ENCODE measurements around the gene PSME3IP1. TPM values are rescaled to one million over a fixed set of nuclear protein-coding genes. Genes with fewer than 3 reads are reported as not detected.

Gene PSME3IP1
- total RNA-seq, 3 donors from 2014 or later: 76.7 to 81.0 (median 80.1) TPM

- peaks cover 12% of the 10 kb centered on the region for H3K36me3 Mint-ChIP-seq (ENCODE audit: insufficient read depth)
- ATAC-seq (no peak), DNase-seq (no peak)
- peaks cover 22% of the 10 kb centered on the region for H3K4me1 Mint-ChIP-seq (ENCODE audit: low read depth)
- no peaks in the 10 kb centered on the region for H3K9me3 Mint-ChIP-seq
- no peak overlapping the region for H3K4me3 Mint-ChIP-seq
- no peaks in the 10 kb centered on the region for H3K27me3 Mint-ChIP-seq (ENCODE audit: low read depth)
Observed at GRCh38 chr16:57148481-57148880, 37.4 kb downstream of the PSME3IP1 start.

- Mint-ChIP-seq H3K4me3 (no peak overlapping the region), H3K27me3 (ENCODE audit: low read depth) (no peaks in the 10 kb centered on the region), H3K9me3 (no peaks in the 10 kb centered on the region), H3K4me1 (ENCODE audit: low read depth) (peaks cover 30% of the 10 kb centered on the region), H3K36me3 (ENCODE audit: insufficient read depth) (peaks cover 6% of the 10 kb centered on the region)
- no peak for DNase-seq
- ATAC-seq: no peak
Observed at GRCh38 chr16:57147381-57148221, 38.2 kb downstream of the PSME3IP1 start.

- Mint-ChIP-seq H3K27me3 (ENCODE audit: low read depth) (no peaks in the 10 kb centered on the region), H3K36me3 (ENCODE audit: insufficient read depth) (no peaks in the 10 kb centered on the region), H3K4me1 (ENCODE audit: low read depth) (peaks cover 30% of the 10 kb centered on the region), H3K4me3 (no peak overlapping the region), H3K9me3 (no peaks in the 10 kb centered on the region)
- ATAC-seq (no peak), DNase-seq (no peak)
Observed at GRCh38 chr16:57146735-57147134, 39.1 kb downstream of the PSME3IP1 start.

- DNase-seq: no peak
- ATAC-seq: no peak
- no peaks in the 10 kb centered on the region for H3K9me3 Mint-ChIP-seq
- peaks cover 34% of the 10 kb centered on the region for H3K4me1 Mint-ChIP-seq (ENCODE audit: low read depth)
- H3K4me3 Mint-ChIP-seq: no peak overlapping the region
- H3K27me3 Mint-ChIP-seq (ENCODE audit: low read depth): no peaks in the 10 kb centered on the region
- H3K36me3 Mint-ChIP-seq (ENCODE audit: insufficient read depth): no peaks in the 10 kb centered on the region
Observed at GRCh38 chr16:57146040-57146647, 39.7 kb downstream of the PSME3IP1 start.

GRCh38 chr16:57145046-57146021, 40.5 kb downstream of the PSME3IP1 start:
- Mint-ChIP-seq H3K9me3 (no peaks in the 10 kb centered on the region), H3K36me3 (ENCODE audit: insufficient read depth) (no peaks in the 10 kb centered on the region), H3K27me3 (ENCODE audit: low read depth) (no peaks in the 10 kb centered on the region), H3K4me3 (no peak overlapping the region), H3K4me1 (ENCODE audit: low read depth) (peaks cover 40% of the 10 kb centered on the region)
- no peak for DNase-seq
- ATAC-seq: no peak

- H3K4me1 Mint-ChIP-seq (ENCODE audit: low read depth): peaks cover 49% of the 10 kb centered on the region
- H3K27me3 Mint-ChIP-seq (ENCODE audit: low read depth): no peaks in the 10 kb centered on the region
- H3K4me3 Mint-ChIP-seq: no peak overlapping the region
- H3K9me3 Mint-ChIP-seq: no peaks in the 10 kb centered on the region
- ATAC-seq: no peak
- no peaks in the 10 kb centered on the region for H3K36me3 Mint-ChIP-seq (ENCODE audit: insufficient read depth)
- DNase-seq: no peak
Observed at GRCh38 chr16:57144027-57144426, 41.8 kb downstream of the PSME3IP1 start.

- Mint-ChIP-seq H3K4me3 (no peak overlapping the region), H3K4me1 (ENCODE audit: low read depth) (peaks cover 55% of the 10 kb centered on the region), H3K36me3 (ENCODE audit: insufficient read depth) (no peaks in the 10 kb centered on the region), H3K9me3 (no peaks in the 10 kb centered on the region), H3K27me3 (ENCODE audit: low read depth) (no peaks in the 10 kb centered on the region)
- ATAC-seq (no peak), DNase-seq (no peak)
Observed at GRCh38 chr16:57143149-57143921, 42.5 kb downstream of the PSME3IP1 start.

GRCh38 chr16:57141822-57142631, 43.8 kb downstream of the PSME3IP1 start:
- peak; percentile 74 to 75 for ATAC-seq
- Mint-ChIP-seq H3K9me3 (no peaks in the 10 kb centered on the region), H3K36me3 (ENCODE audit: insufficient read depth) (no peaks in the 10 kb centered on the region), H3K4me3 (no peak overlapping the region), H3K4me1 (ENCODE audit: low read depth) (peaks cover 56% of the 10 kb centered on the region), H3K27me3 (ENCODE audit: low read depth) (no peaks in the 10 kb centered on the region)
- peak; percentile 24 for DNase-seq

GRCh38 chr16:57140931-57141668, 44.7 kb downstream of the PSME3IP1 start:
- Mint-ChIP-seq H3K4me3 (no peak overlapping the region), H3K36me3 (ENCODE audit: insufficient read depth) (no peaks in the 10 kb centered on the region), H3K4me1 (ENCODE audit: low read depth) (peaks cover 59% of the 10 kb centered on the region), H3K27me3 (ENCODE audit: low read depth) (no peaks in the 10 kb centered on the region), H3K9me3 (no peaks in the 10 kb centered on the region)
- no peak for DNase-seq
- peak; percentile 2 to 8 for ATAC-seq

GRCh38 chr16:57138281-57138935, 47.4 kb downstream of the PSME3IP1 start:
- no peaks in the 10 kb centered on the region for H3K9me3 Mint-ChIP-seq
- H3K27me3 Mint-ChIP-seq (ENCODE audit: low read depth): no peaks in the 10 kb centered on the region
- H3K4me3 Mint-ChIP-seq: no peak overlapping the region
- no peak for DNase-seq
- no peaks in the 10 kb centered on the region for H3K36me3 Mint-ChIP-seq (ENCODE audit: insufficient read depth)
- no peak for ATAC-seq
- H3K4me1 Mint-ChIP-seq (ENCODE audit: low read depth): peaks cover 76% of the 10 kb centered on the region

- H3K27me3 Mint-ChIP-seq (ENCODE audit: low read depth): no peaks in the 10 kb centered on the region
- no peaks in the 10 kb centered on the region for H3K9me3 Mint-ChIP-seq
- peaks cover 73% of the 10 kb centered on the region for H3K4me1 Mint-ChIP-seq (ENCODE audit: low read depth)
- DNase-seq: no peak
- H3K4me3 Mint-ChIP-seq: no peak overlapping the region
- no peak for ATAC-seq
- no peaks in the 10 kb centered on the region for H3K36me3 Mint-ChIP-seq (ENCODE audit: insufficient read depth)
Observed at GRCh38 chr16:57137566-57138273, 48.1 kb downstream of the PSME3IP1 start.

GRCh38 chr16:57137043-57137442, 48.8 kb downstream of the PSME3IP1 start:
- H3K27me3 Mint-ChIP-seq (ENCODE audit: low read depth): no peaks in the 10 kb centered on the region
- H3K4me1 Mint-ChIP-seq (ENCODE audit: low read depth): peaks cover 72% of the 10 kb centered on the region
- H3K36me3 Mint-ChIP-seq (ENCODE audit: insufficient read depth): no peaks in the 10 kb centered on the region
- no peak for ATAC-seq
- DNase-seq: no peak
- no peaks in the 10 kb centered on the region for H3K9me3 Mint-ChIP-seq
- H3K4me3 Mint-ChIP-seq: no peak overlapping the region

All from activated T-cell treated with anti-CD3 and anti-CD28 coated beads, Interleukin-2, amount 50 U/mL, for 4 hours (primary cell).